GM19043 (cell line): ENCODE results near the gene SH2D7.
A peak's percentile ranks its signal among the peaks of the same experiment; 100 is the strongest.
"Not testable (repeated sequence)": the region's sequence is repeated elsewhere in the genome, so short reads cannot be mapped to it uniquely, and the experiment has no call there.

Experiments used
- ATAC-seq: cut with Tn5 transposase; IDR thresholded peaks from one replicate; pipeline ENCODE4 v1.9.1; 2021; ENCODE audit warnings: low read depth; ENCODE audit not compliant: unreplicated experiment

Gene SH2D7

DNA sequence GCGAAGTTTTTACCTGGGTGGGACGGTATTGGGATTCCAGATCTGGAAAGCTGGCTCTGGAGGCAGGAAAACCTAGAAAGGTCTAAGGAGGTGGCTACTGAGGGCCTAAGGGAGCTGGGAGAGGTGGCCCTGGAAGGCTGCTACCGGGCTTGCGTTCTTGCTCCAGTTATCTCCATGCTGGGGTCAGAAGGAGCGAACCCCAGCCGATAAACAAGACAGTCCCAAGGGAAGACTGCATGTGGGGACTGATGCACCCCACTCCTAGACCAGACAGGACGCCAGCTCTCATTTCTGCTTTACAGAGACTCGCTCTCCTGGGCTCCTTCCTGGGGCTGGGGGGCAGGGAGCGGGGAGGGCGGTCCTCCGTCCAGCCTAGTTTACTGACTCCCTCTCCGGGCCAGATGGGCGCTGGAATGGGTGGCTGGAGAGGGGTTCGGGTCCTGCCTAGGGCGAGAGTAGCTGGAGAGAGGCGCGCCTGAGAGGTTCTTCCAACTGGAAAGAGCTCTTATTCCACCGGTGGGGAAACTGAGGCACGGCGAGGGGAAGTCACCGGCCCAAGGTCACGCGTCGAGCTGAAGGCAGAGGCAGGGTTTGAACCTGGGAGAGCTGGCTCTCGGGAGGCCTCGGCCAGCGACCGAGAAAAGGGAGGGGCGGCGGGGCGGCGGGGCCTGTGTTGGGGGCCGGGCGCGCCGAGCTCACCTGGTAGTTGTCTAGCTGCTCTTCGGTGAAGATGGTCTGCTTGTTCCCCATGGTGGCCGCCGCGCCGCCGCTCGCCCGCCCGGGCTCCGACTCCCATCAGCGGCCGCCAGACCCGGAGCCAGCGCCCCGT, 38.3 kb downstream of the SH2D7 start:
- ATAC-seq = peak; percentile 41

DNA sequence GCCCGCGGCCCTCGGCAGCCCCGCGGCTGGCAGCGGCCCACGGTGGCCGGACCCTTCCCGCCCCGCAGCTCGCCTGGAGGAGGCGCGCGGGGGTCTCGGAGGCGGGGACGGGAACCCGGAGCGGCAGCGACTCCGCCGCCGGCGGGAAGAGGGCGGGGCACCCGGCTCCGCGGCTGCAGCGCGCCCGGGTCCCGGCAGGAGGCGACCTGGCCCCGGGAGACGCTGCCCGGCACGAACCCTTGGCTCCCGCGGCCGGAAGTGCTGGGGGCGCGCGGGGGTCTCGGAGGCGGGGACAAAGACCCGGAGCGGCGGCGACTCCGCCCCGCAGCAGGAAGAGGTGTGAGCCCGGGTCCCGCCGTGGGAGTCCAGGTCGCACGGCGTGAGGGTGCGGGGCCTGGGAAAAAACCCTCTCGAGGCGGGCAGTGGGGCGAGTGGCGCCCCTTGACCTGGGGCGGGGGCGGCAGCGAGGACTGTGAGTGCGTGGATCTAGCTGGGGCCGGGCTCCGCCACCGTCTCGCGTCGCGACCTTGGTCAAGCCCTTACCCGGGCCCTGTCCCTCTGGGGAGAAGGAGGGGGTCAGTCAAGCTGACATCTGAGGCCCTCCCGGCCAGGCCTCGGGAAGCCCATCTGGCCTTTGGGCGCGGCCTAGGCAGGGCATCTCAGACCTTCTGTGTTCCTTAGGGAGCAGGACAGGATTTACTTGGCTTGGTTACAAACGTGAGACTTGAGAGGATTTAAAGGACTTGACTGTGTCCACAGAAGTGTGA, 39.1 kb downstream of the SH2D7 start, which contains the start of gene CIB2:
TSS of gene CIB2 (minus strand) at position 151 of the 767 bp plus-strand sequence. CDS start 230 bp downstream, outside the sequence.
- ATAC-seq = peak; percentile 71

DNA sequence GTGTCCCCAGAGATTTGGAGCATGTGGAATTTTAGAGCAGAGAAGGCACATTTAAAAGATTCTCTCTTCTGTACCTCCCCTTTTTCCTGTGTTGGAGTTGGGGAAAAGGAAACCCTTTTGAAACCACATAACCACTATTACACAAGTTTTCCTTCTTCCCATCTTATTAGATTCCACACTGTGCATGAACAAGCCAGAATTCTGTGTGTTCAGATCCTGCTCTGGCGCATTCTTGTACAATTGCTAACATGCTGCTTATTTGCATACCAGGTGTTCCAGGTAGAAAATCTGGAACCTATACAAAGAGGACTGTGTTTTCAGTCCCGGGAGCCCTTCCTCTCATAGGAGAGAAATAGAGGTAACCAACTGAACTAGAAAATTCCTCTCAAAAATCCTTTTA, 41.4 kb downstream of the SH2D7 start:
- ATAC-seq = no peak

DNA sequence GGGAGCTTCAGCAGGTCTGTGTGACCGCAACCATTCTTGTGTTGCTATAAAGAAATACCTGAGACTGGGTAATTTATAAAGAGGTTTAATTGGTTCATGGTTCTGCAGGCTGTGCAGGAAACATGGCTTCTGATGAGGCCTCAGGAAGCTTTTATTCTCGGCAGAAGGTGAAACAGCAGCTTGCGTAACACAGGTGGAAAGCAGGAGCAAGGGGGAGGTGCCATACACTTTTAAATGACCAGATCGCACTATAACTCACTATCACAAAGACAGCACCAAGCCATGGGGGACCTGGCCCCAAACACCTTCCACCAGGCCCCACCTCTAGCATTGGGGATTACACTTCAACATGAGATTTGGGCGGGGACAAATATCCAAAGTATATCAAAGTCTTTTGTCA, 47.2 kb downstream of the SH2D7 start:
- ATAC-seq = no peak

DNA sequence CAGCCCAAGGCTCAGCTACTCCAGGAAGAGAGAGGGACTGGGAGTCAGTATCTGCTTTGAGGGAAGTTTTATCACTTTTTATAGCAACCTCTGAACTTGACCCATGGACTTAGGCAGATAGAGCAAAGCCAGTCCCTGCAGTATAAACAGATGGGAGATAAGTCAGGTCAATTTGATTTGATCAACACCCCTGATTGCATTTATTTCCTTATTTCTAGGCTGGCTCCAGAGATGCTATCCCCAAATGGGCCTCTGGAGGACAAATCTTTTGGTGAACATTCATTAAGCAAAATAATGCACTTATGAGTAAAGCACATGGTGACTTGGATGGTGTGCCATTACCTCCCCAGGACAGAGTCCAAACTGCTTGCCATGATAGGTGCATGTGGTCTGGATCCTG, 47.9 kb downstream of the SH2D7 start:
- ATAC-seq = no peak

DNA sequence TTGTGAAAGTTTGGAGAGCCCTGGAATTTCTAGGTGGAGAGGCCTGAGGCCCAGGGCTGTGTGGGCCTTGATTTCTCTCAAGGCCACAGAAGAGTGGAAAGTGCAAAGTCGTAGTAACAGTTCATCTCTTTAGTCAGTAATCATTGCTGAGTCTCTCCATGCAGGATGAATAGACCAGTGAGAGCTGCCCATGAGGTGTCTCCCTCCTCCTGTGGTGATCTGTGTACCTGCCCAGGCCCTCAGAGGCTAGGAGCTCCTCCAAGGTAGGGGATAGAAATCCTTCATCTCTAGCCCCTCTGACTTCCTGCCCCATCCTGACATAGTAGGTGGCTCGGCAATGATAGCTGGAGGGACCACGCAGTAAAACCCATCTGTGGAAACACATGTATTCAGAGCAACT, 50.0 kb downstream of the SH2D7 start:
- no peak for ATAC-seq

DNA sequence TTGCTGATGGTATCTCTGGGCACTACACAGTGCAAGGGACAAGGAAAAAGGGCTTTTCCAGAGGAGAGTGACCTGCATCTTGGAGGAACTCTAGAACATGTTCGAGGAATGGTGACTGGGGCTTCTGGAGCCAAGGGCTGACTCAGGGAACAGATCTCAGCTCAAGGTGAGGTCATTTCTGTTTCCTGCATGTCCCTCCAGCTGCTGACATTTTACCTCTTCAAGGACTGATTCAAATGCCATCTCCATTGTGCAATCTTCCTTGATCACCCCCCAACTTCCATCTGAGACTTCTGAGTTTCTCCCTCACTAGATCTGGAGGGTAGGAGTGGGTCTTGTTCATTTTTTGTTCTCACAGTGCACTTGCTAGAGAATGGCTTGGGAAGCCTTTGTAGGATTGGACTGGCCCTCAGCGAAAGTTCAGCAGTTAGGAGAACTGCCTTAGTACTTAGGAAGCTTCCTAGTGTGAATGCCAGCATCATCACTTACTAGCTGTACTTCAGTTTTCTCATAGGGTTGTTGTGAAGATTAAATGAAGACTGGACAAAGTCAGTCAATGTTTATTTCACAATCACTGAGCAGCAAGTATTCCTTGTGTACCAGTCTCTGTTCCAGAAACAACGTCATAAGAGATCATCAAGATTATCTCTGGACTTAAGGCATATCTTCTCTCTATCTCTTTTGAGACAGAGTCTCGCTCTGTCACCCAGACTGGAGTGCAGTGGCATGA, 54.2 kb downstream of the SH2D7 start:
- ATAC-seq = no peak

DNA sequence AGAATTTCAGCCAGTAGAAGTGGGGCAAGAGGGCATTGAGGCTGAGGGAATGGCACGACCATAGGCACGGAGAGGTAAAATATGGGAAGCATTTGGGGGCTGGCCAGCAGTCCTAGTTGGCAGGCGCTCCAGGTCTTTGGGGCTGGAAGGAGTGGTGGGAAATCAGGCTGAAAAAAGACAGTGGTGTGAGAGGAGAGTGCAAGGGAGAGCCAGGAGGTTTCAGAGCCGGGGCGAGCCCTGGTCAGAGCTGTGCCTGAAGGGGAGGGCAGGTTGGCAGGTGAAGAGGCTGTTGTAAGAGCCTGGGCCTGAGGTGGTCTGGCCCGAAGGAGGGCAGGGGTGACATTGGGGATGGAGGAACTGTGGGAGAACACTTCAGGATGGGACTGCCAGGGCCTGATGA, 55.2 kb downstream of the SH2D7 start:
- no peak for ATAC-seq

DNA sequence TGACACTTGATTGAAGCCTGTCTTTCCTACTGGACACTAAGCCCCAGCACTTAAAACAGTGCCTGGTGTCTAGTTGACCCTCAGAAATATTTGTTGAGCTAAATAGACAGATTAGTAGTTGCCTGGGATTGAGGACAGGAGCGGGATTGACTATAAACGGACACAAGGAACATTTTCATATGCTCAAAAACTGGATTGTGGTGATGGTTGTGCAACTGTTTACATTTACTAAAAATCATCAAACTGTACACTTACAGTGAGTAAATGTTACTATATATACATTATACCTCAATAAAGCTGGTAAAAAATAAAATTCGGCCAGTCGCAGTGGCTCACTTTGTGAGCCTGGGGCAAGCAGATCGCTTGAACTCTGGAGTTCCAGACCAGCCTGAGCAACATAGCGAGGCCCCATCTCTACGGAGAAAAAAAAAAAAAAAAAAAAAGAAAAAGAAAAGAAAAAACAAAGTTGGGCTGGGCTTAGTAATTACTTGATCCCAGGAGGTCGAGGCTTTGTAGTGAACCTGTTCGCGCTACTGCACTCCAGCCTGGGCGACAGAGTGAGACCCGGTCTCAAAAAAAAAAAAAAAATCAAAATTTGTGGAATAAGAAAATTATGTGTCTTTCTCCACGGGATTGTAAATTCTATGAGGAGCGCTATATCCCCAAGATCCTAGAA, 56.2 kb downstream of the SH2D7 start:
- ATAC-seq = peak; percentile 12

DNA sequence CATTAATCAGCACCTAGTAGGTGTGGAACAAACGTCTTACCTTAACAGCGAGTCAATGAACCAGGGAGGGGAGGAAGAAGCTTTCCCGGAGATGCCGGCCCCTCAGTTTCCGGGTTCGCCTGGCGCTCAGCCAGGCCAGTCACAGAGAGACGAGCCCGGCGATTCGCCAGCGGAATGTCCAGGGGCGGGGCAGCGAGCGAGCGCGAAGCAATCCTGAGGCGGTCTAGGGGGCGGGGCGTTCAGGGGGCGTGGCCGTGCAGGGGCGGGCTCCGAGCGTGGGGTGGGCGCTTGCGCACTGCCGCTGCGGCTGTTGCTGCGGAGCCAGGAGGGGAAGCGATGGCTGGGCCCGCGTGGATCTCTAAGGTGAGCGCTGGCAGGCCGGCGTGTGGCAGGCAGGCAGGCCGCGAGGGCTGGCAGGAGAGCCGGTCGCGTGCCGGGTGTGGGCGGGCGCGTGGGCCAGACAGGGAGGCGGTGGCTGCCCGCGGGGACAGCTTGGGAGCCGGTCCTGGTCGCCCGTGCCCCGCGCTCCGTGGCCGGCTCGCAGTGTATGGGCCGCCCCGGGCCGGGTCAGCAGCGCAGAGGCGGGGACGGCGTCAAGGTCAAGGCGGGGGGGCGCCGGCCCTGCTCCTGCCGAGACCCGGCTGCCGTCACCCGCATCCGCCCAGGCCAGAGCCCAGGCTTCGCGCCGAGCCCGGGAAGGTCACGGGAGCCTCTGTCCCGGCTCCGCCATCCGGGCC, 56.9 kb downstream of the SH2D7 start, which contains the start of gene IDH3A:
TSS of gene IDH3A (plus strand) at position 295 of the 737 bp plus-strand sequence. CDS start at position 337, 42 bp downstream.
- ATAC-seq = peak; percentile 75

DNA sequence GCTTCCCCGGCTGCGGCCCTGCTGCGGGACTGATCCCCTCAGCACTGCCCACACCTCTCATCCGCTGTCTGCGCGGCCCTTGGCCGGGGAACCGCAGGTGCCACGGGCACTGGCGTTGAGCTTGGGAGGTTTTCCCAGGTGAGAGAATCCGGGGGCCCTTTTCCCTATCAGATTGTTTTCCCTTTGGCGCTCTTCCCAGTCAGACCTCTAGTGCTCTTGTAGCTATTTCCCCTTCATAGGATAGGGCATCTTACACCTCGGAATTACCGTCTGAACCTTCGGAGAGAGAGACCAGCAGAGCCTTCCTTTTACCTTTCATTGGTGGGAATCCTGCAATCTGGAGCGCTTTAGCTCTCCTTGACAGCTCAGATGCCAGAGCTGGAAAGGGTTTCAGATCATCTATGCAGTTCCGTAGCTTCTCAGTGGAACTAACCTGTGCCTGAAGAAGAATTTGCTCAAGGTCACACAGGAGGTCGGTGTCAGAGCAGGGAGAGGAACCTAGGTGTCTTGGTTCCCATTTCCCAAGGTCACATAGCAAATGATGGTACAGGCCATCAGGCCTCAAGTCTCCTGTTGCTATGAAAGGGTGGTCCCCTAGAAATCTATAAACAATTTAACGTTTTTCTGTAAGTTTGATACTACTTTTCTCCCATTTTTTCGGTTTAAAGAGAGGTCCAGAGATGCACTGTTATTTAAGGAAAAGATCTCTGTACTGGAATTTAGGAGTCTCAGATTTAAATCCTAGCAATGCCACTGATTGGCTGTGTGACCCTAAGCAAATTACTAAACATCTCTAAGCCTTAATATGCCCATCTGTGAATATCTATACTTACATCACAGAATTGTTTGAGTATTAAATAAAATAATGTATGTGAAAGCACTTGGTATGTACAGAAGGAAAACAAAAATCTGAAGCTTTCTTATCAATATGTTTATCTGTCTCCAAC, 57.7 kb downstream of the SH2D7 start:
- peak; percentile 7 for ATAC-seq

DNA sequence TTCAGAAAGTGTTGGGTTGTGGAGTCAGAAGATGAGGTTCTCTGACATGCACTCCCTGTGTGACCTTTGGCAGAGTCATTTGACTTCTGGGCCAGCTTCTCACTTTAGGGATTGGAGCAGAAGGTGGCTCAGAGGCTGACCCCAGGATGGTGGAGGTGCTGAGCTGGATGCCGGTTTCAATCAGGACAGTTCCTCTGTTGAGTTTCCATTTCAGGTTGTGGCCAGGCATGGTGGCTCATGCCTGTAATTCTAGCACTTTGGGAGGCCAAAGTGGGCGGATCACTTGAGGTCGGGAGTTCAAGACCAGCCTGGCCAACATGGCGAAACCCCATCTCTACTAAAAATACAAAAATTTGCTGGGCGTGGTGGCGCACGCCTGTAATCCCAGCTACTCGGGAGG, 58.7 kb downstream of the SH2D7 start:
- not testable (repeated sequence) for ATAC-seq
